K562 (cell line): ENCODE measurements around the gene TM7SF2. TPM values are rescaled to one million over a fixed set of nuclear protein-coding genes. Genes with fewer than 3 reads are reported as not detected.

Source experiments
- ARID3B ChIP-seq: fragments of 250-450 bp; sonication (Bioruptor Pico); IDR thresholded peaks from 2 replicates; pipeline ENCODE4 v1.4.0; 2020; ENCODE audit warnings: borderline replicate concordance
- BRD4 ChIP-seq: fragments of 200-600 bp; sonication (generic); IDR thresholded peaks from 2 replicates; pipeline ENCODE4 v1.6.1; 2017; ENCODE audit warnings: inconsistent platforms
- ERF ChIP-seq: fragments of 450-650 bp; formaldehyde crosslinking; IDR thresholded peaks from 2 replicates; pipeline ENCODE4 v1.4.0; 2020; ENCODE audit warnings: mild to moderate bottlenecking, mixed read lengths
- GATAD2A ChIP-seq: fragments of 450-650 bp; IDR thresholded peaks from 2 replicates; pipeline ENCODE4 v1.6.1; 2017
- HMGXB4 ChIP-seq: sonication (generic); formaldehyde crosslinking; IDR thresholded peaks from 2 replicates; pipeline ENCODE4 v1.8.1; 2023; ENCODE audit warnings: mild to moderate bottlenecking, missing genetic modification reagents
- HNRNPLL ChIP-seq: fragments of 200-400 bp; formaldehyde crosslinking; IDR thresholded peaks from 2 replicates; pipeline ENCODE4 v1.6.1; 2017; ENCODE audit warnings: low read length, low read depth, mild to moderate bottlenecking; ENCODE audit not compliant: poor library complexity, severe bottlenecking
- IRF1 ChIP-seq: sonication (generic); formaldehyde crosslinking; IDR thresholded peaks from 2 replicates; pipeline ENCODE4 v1.8.0; 2022; ENCODE audit warnings: missing genetic modification reagents, mild to moderate bottlenecking, borderline replicate concordance
- IRF9 ChIP-seq: fragments of 450-650 bp; IDR thresholded peaks from 2 replicates; pipeline ENCODE4 v1.6.1; 2016; ENCODE audit warnings: missing biosample characterization, missing genetic modification characterization
- NELFE ChIP-seq: IDR thresholded peaks from 2 replicates; pipeline ENCODE4 v1.6.1; 2011; ENCODE audit warnings: mild to moderate bottlenecking; ENCODE audit not compliant: insufficient read depth, insufficient read length
- NONO ChIP-seq, 2 experiments: fragments of 200-400 bp in 1 of 2; fragments of 450-650 bp in 1 of 2; formaldehyde crosslinking in 1 of 2; IDR thresholded peaks; 2 replicates each; pipeline ENCODE4 v1.6.1; 2017; ENCODE audit warnings: low read depth in 2 of 2, mild to moderate bottlenecking in 2 of 2, moderate library complexity in 2 of 2, low read length in 1 of 2
- NR2C1 ChIP-seq, 2 experiments: fragments of 450-650 bp; IDR thresholded peaks; 2 replicates each; pipeline ENCODE4 v1.6.1; 2017; ENCODE audit warnings: mild to moderate bottlenecking in 2 of 2, antibody characterized with exemption in 1 of 2, inconsistent platforms in 1 of 2, missing compliant biosample characterization in 1 of 2, missing genetic modification characterization in 1 of 2
- POLR2A ChIP-seq: fragments of 450-650 bp; conservative IDR thresholded peaks from 2 replicates; pipeline ENCODE4 v1.6.1; 2016
- TAF15 ChIP-seq: fragments of 200-400 bp; formaldehyde crosslinking; IDR thresholded peaks from 2 replicates; pipeline ENCODE4 v1.6.1; 2017; ENCODE audit warnings: mild to moderate bottlenecking, low read depth, low read length, moderate library complexity
- TCF7 ChIP-seq: sonication (generic); IDR thresholded peaks from 2 replicates; pipeline ENCODE4 v1.6.1; 2016; ENCODE audit warnings: antibody characterized with exemption, borderline replicate concordance
- ZBTB7A ChIP-seq: IDR thresholded peaks from 2 replicates; pipeline ENCODE4 v1.6.1; 2011; ENCODE audit warnings: low read depth, mild to moderate bottlenecking, low read length, moderate library complexity, borderline replicate concordance; ENCODE audit not compliant: control insufficient read depth
- ZNF445 ChIP-seq: fragments of 250-450 bp; sonication (Bioruptor Pico); IDR thresholded peaks from 2 replicates; pipeline ENCODE4 v1.4.0; 2020; ENCODE audit warnings: low read depth, mild to moderate bottlenecking, moderate library complexity
- ZNF740 ChIP-seq, 3 experiments: fragments of 200-800 bp in 1 of 3; sonication (Bioruptor generic) in 1 of 3; sonication (generic) in 1 of 3; formaldehyde crosslinking in 1 of 3; IDR thresholded peaks; 2 replicates each; pipeline versions ENCODE4 v1.6.1 to v1.8.0; 2016 to 2022; ENCODE audit warnings: mild to moderate bottlenecking in 2 of 3, missing compliant biosample characterization in 2 of 3, missing genetic modification characterization in 2 of 3, missing genetic modification reagents in 1 of 3
- ZNF766 ChIP-seq: fragments of 200-800 bp; sonication (Bioruptor generic); conservative IDR thresholded peaks from 2 replicates; pipeline ENCODE4 v1.6.1; 2016; ENCODE audit warnings: missing genetic modification characterization, missing compliant biosample characterization
- polyA plus RNA-seq, 8 experiments: library from polyadenylated mRNA; depleted of rRNA in 4 of 8; stranded (reverse) in 5 of 8; unstranded in 3 of 8; fragments of >200 nt; fragmentation: Nextera tagmentation in 2 of 8; fragmentation: Illumina TruSeq in 1 of 8; extraction: Ambion mirVana in 2 of 8; extraction: Trizol in 1 of 8; gene quantifications; 2 replicates each; pipeline versions ENCODE4 v1.2.1 to v1.2.3, GENCODE V29; 2011 to 2014; ENCODE audit warnings: inconsistent platforms in 1 of 8, missing spikeins in 1 of 8
- total RNA-seq, 7 experiments: library from RNA; depleted of rRNA in 6 of 7; stranded (reverse); fragments of >200 nt in 6 of 7; fragmentation: Illumina TruSeq in 2 of 7; extraction: Trizol in 2 of 7; gene quantifications; 2 replicates each; pipeline versions ENCODE4 v1.2.1 to v1.2.3, GENCODE V29; 2011 to 2021; ENCODE audit warnings: low replicate concordance in 1 of 7

Gene TM7SF2
- total and polyA plus RNA-seq, 9 of the 15 experiments (the other 6 are each of a cell fraction or from before 2014, with no cell fraction given): 1.2 to 22.0 (median 14.3) TPM

- TF ChIP-seq IRF9 (tag): 0 out of 2 replicates have a peak, but pooled peaks have one; percentile 53
- no peak for TF ChIP-seq NELFE
- peak; percentile 99 for TF ChIP-seq NR2C1 (IDR thresholded peaks at IDR 0.05)
- peak; percentile 99 for TF ChIP-seq NR2C1 (tag; IDR thresholded peaks at IDR 0.05)
- TF ChIP-seq POLR2A: peak; percentile 92
- TF ChIP-seq IRF1 (CRISPR knock-in tag): peak; percentile 75; the same call in 1 of the 2 replicates
- TF ChIP-seq TCF7: no peak
- TF ChIP-seq ZNF766: no peak
- TF ChIP-seq ZNF740 (CRISPR knock-in tag; IDR thresholded peaks at IDR 0.05): no peak
- no peak for TF ChIP-seq ZNF740 (tag; IDR thresholded peaks at IDR 0.05)
- TF ChIP-seq ZBTB7A: no peak; the same call in 1 of the 2 replicates
- 0 out of 2 replicates have a peak, but pooled peaks have one; percentile 46 for TF ChIP-seq BRD4
- TF ChIP-seq ERF: no peak
- TF ChIP-seq NONO (IDR thresholded peaks at IDR 0.05; ENCODE audit: low read depth in 2 of 2, low read length in 1 of 2): peak in 1 of 2 experiments; percentile 12; a peak in 1 of 4 replicates
- TF ChIP-seq HNRNPLL: peak; percentile 58
- peak; percentile 99 for TF ChIP-seq GATAD2A
- no peak for TF ChIP-seq TAF15
- no peak; the same call in 1 of the 2 replicates for TF ChIP-seq HMGXB4 (CRISPR knock-in tag)
- TF ChIP-seq ARID3B: peak; percentile 57; the same call in 1 of the 2 replicates
- TF ChIP-seq ZNF445 (CRISPR knock-in tag): no peak
These were observed 5.8 kb downstream of the TM7SF2 start, which contains the start of gene ZNHIT2 (continued) for GRCh38 chr11:65117206-65118096.
